Large intestine (tissue), 3 donors: Measurements from ENCODE around the gene TSGA10IP. TPM values are rescaled to one million over a fixed set of nuclear protein-coding genes. Genes with fewer than 3 reads are reported as not detected.

Experiments
- DNase-seq, 2 donors: peaks; one replicate each; pipeline versions ENCODE4 v3.0.0 to v3.0.0-alpha.2; 2013
- H3K27ac ChIP-seq: one replicate; pipeline ENCODE4 v1.5.1; 2013; ENCODE audit warnings: low read length
- H3K27me3 ChIP-seq: 2 replicates; pipeline ENCODE4 v1.6.1; 2013; ENCODE audit warnings: low read length; ENCODE audit not compliant: control insufficient read depth, insufficient read depth
- H3K36me3 ChIP-seq: 2 replicates; pipeline ENCODE4 v1.6.1; 2013; ENCODE audit warnings: low read length; ENCODE audit not compliant: control insufficient read depth, insufficient read depth
- H3K4me1 ChIP-seq: one replicate; pipeline ENCODE4 v1.6.1; 2013; ENCODE audit warnings: low read length; ENCODE audit not compliant: control insufficient read depth, insufficient read depth
- H3K4me3 ChIP-seq: one replicate; pipeline ENCODE4 v1.5.1; 2013; ENCODE audit warnings: low read length
- H3K9me3 ChIP-seq: one replicate; pipeline ENCODE4 v1.6.1; 2013; ENCODE audit warnings: mild to moderate bottlenecking, low read depth, low read length, moderate library complexity; ENCODE audit not compliant: control insufficient read depth
- WGBS: methylation state at CpG from one replicate; pipeline ENCODE4 v1.1.5; 2013; ENCODE audit warnings: low lambda C conversion rate; ENCODE audit not compliant: insufficient coverage; 5-methylcytosine and 5-hydroxymethylcytosine counted together
- polyA plus RNA-seq: library from polyadenylated mRNA; unstranded; fragments of 120-200 nt; gene quantifications from one replicate; pipeline ENCODE4 v1.2.1, GENCODE V29; 2013

TSGA10IP gene
- polyA plus RNA-seq, 1 donor = not detected

DNA sequence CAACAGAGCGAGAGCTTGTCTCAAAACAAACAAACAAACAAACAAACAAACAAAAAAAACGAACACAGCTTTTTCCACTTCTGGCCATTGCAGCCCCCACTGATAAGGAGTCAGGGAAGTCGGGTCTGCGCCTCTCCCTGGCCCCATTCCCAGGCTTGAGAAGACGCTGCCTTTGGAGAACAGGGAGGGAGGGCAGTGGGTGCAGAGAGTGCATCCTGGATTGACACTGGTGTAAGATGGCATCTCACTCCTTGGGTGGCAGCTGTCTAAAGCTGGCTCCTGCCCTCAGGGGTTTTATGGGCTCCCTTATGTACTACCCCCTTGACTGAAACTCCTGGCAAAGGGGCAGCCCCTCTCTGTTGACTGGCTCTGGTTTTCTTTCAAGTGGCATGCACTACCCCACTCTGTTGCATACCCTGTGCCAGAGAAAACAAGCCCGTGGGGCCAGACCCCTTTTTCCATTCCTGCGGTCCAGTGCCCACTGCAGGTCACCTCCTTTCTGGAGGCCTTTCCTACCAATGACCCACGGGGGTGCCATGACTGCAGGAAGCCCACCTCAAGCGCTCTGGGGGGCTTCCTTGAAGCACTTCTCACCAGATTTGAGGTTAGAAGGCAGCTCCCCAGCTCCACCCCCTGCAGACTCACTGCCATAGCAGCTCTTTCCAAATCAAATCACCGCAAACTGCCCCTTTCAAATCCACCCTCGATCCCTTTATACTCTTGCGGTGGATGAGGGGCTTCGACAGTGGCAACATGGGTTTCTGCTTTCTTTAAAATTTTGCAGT, 13.3 kb upstream of the TSGA10IP start:
- WGBS = no CpG with 5 or more reads among the region's 13 CpGs
- no peak overlapping the region for H3K4me3 ChIP-seq
- no peaks in the 10 kb centered on the region for H3K9me3 ChIP-seq
- no peaks in the 10 kb centered on the region for H3K4me1 ChIP-seq
- H3K27ac ChIP-seq = no peak overlapping the region
- DNase-seq = no peak
- no peaks in the 10 kb centered on the region for H3K36me3 ChIP-seq
- peaks cover 10% of the 10 kb centered on the region for H3K27me3 ChIP-seq

DNA sequence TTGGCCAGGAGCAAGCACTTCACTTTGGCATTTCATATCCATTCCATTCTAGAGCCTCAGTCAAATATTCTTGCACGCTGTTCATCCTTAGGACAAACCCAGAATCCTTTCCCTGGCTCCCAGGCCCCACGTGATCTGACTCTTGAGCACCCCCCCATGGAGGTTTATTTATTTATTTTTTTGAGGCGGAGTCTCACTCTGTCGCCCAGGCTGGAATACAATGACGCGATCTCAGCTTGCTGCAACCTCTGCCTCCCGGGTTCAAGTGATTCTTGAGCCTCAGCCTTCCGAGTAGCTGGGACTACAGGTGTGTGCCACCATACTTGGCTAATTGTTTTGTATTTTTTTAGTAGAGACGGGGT, 12.7 kb upstream of the TSGA10IP start:
- H3K27ac ChIP-seq = no peak overlapping the region
- no peaks in the 10 kb centered on the region for H3K4me1 ChIP-seq
- no peak overlapping the region for H3K4me3 ChIP-seq
- peaks cover 10% of the 10 kb centered on the region for H3K27me3 ChIP-seq
- no peaks in the 10 kb centered on the region for H3K9me3 ChIP-seq
- no peak for DNase-seq
- WGBS = 57% methylated on average over 1 of the region's 9 CpGs
- H3K36me3 ChIP-seq = no peaks in the 10 kb centered on the region

DNA sequence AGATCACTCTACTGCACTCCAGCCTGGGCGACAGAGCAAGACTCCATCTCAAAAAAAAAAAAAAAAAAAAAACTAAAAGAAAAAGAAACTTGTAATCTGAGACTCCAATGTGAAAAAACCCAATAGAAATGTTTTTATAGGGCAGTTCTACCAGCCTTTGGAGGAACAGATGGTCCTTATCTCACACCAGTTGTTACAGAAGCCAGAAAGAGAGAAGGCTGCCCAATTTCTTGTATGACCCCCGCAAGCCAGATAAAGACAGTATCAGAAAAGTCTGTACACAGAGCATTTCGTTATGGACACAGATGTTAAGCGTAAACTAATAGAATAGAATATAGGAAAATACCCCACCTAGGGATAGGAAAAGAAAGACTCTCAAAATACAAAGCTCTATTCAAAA, 11.3 kb upstream of the TSGA10IP start:
- Histone ChIP-seq H3K27ac (no peak overlapping the region), H3K9me3 (no peaks in the 10 kb centered on the region), H3K36me3 (no peaks in the 10 kb centered on the region), H3K4me1 (no peaks in the 10 kb centered on the region), H3K4me3 (no peak overlapping the region), H3K27me3 (peaks cover 10% of the 10 kb centered on the region)
- no peak for DNase-seq
- 67% methylated on average over 3 of the region's 4 CpGs for WGBS

DNA sequence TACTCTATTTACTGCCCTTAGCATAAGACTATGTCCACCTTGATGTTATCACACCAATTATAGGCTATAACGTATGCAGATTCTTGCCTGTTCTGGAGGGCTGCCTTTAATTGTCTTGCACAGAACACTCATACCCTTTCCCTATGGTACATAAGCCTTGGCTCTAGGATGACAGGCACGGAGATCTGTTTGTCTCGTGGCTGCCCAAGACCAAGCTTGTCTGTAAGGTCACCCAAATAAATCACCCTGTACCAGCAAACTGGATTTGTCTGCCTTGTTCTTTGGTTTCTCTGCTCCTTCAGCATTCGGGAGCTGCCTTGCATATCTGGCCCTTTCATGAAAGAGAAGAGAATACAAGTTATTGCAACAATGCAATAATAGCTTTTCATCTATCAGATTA, 7.5 kb upstream of the TSGA10IP start:
- peaks cover 7% of the 10 kb centered on the region for H3K27me3 ChIP-seq
- DNase-seq = no peak
- no peaks in the 10 kb centered on the region for H3K9me3 ChIP-seq
- no peaks in the 10 kb centered on the region for H3K4me1 ChIP-seq
- 83% methylated on average over 2 of the region's 4 CpGs for WGBS
- H3K4me3 ChIP-seq = no peak overlapping the region
- H3K27ac ChIP-seq = no peak overlapping the region
- H3K36me3 ChIP-seq = no peaks in the 10 kb centered on the region

DNA sequence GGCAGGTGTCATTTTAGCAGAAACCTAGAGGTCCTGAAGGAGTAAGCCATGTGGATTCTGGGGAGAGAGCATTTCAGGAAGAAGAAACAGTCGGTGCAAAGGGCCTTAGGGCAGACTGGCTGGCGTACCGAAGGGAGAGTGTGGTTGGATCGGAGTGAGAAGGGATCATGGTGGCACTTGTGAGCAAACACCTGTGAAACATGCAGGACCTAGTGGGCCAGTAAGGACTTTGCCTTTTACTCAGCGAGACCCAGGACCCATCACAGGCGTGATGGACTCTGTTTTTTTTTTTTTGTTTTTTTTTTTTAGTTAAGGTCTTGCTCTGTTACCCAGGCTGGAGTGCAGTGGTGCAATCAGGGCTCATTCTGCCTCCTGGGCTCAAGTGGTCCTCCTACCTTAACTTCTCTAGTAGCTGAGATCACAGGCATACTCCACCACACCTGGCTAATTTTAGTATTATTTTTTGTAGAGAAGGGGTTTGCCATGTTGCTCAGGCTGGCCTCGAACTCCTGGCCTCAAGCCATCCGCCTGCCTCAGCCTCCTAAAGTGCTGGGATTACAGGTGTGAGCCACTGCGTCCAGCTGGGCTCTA, 3.5 kb upstream of the TSGA10IP start:
- WGBS = no CpG with 5 or more reads among the region's 9 CpGs
- H3K4me3 ChIP-seq = no peak overlapping the region
- no peak overlapping the region for H3K27ac ChIP-seq
- H3K27me3 ChIP-seq = peaks cover 5% of the 10 kb centered on the region
- no peaks in the 10 kb centered on the region for H3K9me3 ChIP-seq
- no peak for DNase-seq
- H3K4me1 ChIP-seq = no peaks in the 10 kb centered on the region
- H3K36me3 ChIP-seq = no peaks in the 10 kb centered on the region

DNA sequence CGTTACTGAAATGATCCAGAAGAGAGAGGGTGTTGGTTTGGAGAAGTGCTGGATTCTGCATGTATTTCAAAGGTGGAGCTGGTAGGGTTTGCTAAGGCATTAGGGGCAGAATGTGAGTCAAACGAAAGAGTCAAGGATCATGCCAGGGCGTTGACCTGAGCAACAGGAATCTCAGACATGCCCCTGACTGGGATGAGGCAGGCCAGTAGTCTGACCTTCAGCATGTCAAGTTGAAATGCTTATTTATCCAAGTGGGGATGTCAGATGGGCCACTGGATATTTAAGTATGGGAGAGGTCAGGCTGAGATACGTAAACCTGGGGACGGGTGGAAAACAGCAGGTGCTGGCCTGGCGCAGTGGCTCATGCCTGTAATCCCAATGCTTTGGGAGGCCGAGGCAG, 2.7 kb upstream of the TSGA10IP start:
- Histone ChIP-seq H3K4me3 (no peak overlapping the region), H3K36me3 (no peaks in the 10 kb centered on the region), H3K9me3 (no peaks in the 10 kb centered on the region), H3K4me1 (no peaks in the 10 kb centered on the region), H3K27ac (no peak overlapping the region), H3K27me3 (peaks cover 7% of the 10 kb centered on the region)
- no CpG with 5 or more reads among the region's 7 CpGs for WGBS
- DNase-seq = no peak

DNA sequence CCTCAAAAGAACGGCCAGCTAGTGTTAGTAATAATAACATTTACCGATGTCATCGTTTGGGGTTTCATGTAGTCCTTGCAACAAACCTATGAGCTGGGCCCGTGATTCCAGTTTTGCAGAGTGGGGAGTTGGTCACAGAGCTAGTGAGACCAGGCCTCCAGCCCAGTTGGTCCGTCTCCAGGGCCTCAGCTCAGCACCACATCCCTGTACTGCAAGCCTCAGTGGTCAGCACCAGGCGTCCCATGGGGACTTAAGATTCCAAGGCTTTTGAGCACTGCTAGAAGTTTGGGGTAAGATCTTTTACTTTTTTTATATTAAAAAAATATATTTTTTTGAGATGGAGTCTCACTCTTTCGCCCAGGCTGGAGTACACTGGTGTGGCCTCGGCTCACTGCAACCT, 1.1 kb upstream of the TSGA10IP start:
- H3K4me3 ChIP-seq = no peak overlapping the region
- H3K27ac ChIP-seq = no peak overlapping the region
- WGBS = no CpG with 5 or more reads among the region's 8 CpGs
- DNase-seq = no peak
- H3K4me1 ChIP-seq = no peaks in the 10 kb centered on the region
- no peaks in the 10 kb centered on the region for H3K36me3 ChIP-seq
- no peaks in the 10 kb centered on the region for H3K9me3 ChIP-seq
- peaks cover 10% of the 10 kb centered on the region for H3K27me3 ChIP-seq

DNA sequence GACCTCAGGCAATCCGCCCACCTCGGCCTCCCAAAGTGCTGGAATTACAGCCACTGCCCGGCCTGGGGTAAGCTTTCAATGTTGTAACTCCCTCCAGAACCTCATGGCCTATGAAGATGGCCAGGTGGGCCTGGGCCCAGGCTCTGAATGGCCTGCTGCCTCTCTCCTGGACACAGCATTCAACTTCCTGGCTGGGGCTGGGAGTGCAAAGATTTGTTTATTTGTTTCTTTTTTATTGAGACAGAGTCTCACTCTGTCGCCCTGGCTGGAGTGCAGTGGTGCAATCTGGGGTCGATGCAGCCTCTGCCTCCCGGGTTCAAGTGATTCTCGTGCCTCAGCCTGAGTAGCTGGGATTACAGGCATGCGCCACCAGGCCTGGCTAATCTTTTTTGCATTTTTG, 513 bp upstream of the TSGA10IP start:
- Histone ChIP-seq H3K4me1 (no peaks in the 10 kb centered on the region), H3K27me3 (peaks cover 10% of the 10 kb centered on the region), H3K27ac (no peak overlapping the region), H3K9me3 (no peaks in the 10 kb centered on the region), H3K4me3 (no peak overlapping the region), H3K36me3 (no peaks in the 10 kb centered on the region)
- no CpG with 5 or more reads among the region's 8 CpGs for WGBS
- DNase-seq = no peak

DNA sequence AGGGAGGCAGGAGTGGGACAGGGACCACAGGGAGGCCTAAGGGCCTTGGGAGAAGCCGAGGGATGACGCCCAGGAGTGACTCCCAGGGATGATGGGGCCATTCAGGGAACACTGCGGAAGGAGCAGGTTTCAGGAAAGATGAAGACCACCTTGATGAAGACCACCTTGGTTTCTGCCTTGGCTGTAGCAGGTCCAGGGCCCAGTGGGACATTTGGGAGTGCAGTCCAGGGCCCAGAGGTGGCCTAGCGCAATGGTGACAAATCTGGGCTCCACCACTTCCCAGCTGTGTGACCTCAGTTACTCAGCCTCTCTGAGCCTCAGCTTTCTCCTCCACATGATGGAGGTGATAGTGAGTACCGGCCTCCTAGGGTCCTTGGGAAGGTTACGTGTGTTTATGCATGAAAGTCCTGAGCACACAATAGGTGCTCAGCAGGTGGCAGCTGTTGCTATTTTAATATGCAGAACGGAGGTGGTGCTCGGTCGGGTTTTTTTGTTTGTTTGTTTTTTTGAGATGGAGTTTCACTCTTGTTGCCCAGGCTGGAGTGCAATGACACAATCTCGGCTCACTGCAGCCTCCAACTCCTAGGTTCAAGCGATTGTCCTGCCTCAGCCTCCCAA, 770 bp downstream of the TSGA10IP start:
- Histone ChIP-seq H3K9me3 (no peaks in the 10 kb centered on the region), H3K27me3 (peaks cover 10% of the 10 kb centered on the region), H3K4me3 (no peak overlapping the region), H3K4me1 (no peaks in the 10 kb centered on the region), H3K27ac (no peak overlapping the region), H3K36me3 (no peaks in the 10 kb centered on the region)
- DNase-seq = no peak
- WGBS = no CpG with 5 or more reads among the region's 11 CpGs

DNA sequence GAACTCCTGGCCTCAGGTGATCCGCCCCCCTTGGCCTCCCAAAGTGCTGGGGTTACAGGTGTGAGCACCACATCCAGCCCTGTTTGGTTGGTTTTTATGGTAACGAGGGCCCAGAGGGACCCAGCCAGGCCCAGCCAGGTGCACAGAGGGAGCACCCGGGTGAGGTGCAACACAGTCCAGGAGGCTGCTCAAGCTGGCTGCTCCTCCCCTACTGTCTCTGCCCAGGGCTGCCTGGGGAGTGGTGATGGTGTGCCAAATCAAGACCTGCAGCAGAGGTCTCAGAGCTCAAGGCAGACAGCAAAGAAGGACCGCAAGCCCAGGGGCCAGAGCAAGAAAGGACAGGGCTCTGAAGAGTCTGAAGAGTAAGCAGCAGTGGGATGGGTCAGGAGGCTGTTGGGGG, 1.4 kb downstream of the TSGA10IP start:
- Histone ChIP-seq H3K9me3 (no peaks in the 10 kb centered on the region), H3K4me3 (no peak overlapping the region), H3K4me1 (no peaks in the 10 kb centered on the region), H3K27ac (no peak overlapping the region), H3K27me3 (peaks cover 10% of the 10 kb centered on the region), H3K36me3 (no peaks in the 10 kb centered on the region)
- no peak for DNase-seq
- no CpG with 5 or more reads among the region's 4 CpGs for WGBS
